Measurements from ENCODE around the gene SLC12A2. TPM values are rescaled to one million over a fixed set of nuclear protein-coding genes. Genes with fewer than 3 reads are reported as not detected.

The SLC12A2 gene
- polyA plus RNA-seq, 3 donors, result 41.8 to 49.7 (median 41.8) TPM

DNA sequence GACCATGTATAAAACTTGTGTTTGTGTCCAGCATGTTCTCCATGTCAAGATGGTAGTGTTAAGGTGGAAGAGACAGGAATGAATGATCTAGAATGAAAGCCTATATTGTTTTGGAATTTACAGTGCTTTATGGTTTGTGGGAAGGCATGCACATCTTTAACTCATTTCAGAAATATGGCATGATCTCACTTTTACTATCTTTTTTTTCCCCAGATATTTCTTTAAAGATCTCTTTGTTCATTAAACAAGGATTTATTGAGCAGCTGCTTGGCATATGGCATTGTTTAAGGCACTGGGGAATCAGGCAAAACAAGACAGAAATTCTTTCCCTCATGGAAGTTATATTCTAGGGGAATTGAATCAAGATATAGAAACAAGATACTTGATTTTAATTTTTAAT is 51.7 kb downstream of the SLC12A2 start:
- DNase-seq (ENCODE audit: extremely low read depth in 1 of 11, low read depth in 9 of 11, low spot score in 4 of 11), result no peak

DNA sequence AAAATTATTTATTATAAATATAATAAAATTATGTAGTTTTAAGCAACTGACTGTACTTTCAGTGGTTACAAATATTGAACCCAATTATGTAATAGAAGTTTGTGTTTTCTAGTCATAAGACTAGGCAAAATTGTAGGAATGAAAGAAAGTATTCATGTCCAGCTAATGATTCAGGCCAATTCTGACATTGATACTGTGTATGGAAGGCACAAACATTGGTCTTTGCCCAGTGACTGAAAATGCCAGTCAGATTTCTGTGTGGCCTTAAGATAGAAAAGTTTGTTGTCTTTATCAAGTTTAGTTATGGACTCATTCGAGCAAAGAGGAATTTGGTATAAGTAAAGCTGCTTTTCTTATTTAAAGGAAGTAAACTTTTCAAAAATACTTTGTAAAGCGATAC is 60.3 kb downstream of the SLC12A2 start:
- DNase-seq (ENCODE audit: extremely low read depth in 1 of 11, low read depth in 9 of 11, low spot score in 4 of 11), result no peak

DNA sequence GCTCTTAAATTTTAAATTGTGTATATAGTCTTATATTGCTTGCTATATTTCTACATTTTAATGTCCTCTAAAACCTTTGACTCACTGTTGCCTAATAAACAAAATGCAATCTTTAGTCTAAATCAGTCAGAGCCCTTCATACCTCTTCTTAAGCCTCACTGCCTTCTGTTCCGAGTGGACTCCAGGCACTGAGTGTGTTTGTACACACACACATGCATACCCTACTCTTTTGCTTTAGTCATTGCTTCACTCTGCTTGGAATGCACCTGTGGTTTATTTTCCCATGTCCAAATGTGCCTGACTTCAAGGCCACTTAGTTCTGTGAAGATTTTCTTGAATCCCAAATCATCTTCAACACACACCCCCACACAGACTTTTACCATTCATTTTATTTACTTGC is 60.9 kb downstream of the SLC12A2 start:
- no peak for DNase-seq (ENCODE audit: extremely low read depth in 1 of 11, low read depth in 9 of 11, low spot score in 4 of 11)

DNA sequence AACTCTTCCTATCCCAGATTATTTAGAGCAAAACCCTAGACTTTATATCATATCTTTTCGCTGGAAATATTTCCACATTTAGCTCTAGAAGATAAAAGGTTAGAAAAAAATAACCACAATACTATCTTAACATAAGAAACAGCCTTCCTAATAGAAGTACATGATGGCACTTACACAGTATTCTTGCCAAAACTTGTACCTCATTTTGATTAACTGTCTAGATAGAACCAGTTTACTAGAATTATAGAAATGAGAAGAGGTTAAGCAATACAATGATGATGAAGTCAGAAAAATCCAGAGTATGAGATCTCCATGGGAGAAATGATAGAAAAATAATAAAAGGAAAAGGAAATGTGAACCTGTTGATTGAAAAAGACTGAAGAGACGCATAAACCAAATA is 63.1 kb downstream of the SLC12A2 start:
- DNase-seq (ENCODE audit: extremely low read depth in 1 of 11, low read depth in 9 of 11, low spot score in 4 of 11), result no peak

DNA sequence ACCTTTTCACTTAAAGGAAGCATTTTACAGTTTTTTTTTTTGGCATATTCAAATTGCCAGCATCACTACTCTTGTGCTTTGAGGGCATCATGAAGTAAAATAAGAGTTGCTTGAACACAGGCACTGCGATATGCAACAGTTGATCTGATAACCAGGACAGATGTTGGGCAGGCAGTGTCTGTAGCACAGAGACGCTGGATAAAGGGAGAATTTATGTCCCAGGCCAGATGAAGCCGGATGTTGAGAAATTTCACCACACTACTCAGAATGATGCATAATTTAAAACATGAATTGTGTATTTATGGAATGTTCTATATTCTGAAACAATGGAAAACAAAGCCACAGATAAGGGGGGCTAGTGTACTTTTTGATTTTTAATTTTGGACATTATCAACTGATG is 71.4 kb downstream of the SLC12A2 start:
- no peak for DNase-seq (ENCODE audit: extremely low read depth in 1 of 11, low read depth in 9 of 11, low spot score in 4 of 11)

DNA sequence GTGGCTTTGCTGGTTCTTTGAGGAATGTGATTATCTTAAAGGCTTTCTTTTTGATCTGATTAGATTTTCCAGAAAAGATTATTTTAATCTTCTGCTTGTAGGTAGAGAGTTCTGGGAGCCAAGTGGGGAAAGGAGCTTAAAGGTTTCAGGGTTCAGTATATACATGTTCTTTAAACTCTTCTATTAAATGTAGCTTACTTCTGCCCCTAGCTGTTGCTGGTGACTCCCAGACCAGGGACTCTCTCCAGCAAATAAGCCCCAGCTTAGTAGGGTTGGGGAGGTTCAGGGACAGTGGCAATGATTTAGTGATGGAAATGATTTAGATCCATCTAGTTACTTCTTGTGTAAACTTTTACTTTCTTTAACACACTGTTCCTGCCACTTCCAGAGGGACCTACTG is 72.2 kb downstream of the SLC12A2 start:
- DNase-seq (ENCODE audit: extremely low read depth in 1 of 11, low read depth in 9 of 11, low spot score in 4 of 11), result no peak

DNA sequence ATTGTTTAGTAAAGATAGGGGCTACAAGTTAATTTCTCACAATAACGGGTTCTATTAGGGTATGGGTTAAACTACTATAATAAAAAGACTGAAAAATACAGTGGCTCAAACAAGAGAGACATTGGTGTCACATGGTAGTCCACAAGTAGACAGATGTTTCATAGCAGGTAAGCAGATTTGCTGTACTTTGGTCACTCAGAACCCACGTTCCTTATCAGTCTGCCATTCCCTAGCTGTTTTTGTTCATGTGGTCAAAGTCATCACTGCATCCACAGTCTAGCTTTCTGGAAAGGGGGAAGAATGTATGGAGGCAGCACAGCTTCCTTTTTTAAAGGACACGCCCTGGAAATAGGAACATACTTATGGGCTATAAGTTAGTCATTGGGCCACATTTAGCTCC is 73.0 kb downstream of the SLC12A2 start:
- DNase-seq (ENCODE audit: extremely low read depth in 1 of 11, low read depth in 9 of 11, low spot score in 4 of 11), result no peak

DNA sequence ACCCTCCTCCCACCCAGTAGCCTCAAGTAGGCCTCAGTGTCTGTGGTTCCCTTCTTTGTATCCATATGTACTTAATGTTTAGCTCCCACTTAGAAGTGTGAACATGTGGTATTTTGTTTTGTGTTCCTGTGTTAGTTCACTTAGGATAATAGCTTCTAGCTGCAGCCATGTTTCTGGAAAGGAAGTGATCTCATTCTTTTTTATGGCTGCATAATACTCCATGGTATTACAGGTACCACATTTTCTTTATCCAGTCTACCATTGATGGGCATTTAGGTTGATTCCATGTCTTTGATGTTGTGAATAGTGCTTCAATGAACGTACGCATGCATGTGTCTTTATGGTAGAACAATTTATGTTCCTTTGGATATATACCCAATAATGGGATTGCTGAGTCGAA is 74.8 kb downstream of the SLC12A2 start:
- DNase-seq (ENCODE audit: extremely low read depth in 1 of 11, low read depth in 9 of 11, low spot score in 4 of 11), result no peak

DNA sequence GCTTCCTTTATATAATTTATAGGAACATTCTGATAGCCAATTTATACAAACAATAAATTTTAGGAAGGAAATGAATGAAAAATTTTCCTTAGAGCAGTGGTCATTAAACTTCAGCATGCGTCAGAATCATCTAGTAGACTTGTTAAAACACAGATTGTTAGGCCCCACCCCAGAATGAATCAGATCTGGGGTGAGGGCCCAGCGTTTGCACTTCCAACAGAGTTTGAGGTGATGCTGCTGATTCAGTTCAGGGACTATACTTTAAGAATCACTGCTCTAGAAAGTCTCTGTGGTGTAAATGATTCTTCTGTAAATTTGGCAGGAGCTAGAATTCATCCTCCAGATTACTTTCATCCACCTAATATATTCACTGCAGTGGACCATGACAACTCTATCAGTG is 80.4 kb downstream of the SLC12A2 start:
- DNase-seq (ENCODE audit: extremely low read depth in 1 of 11, low read depth in 9 of 11, low spot score in 4 of 11), result no peak

DNA sequence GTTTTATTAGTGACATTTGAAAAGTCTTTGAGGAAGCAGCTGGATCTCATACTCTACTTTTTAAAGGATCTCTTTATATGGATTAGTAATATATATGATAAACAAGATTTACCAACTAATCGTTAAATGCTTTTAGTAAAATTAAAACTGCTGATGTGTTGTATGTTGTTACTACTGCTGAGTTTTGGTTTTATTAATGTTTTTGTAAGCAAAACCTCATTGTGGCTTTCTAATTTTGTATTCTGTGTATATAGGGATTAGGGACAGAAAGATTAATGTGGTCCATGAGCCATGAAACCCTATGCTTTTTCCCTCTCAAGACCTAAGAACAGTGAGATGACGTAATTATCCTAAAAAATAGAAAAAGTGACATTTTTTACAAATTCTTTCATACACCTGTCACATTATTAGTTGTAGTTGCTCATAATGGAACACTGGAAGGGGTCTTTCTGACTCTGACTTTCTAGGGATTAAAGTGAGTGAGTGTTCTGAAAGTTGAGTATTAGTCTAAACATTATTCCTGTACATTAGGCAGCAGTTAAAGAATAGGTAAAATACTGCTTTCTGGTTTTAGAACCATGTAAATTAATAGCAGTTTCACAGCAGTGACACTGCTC is 85.9 kb downstream of the SLC12A2 start:
- DNase-seq (ENCODE audit: extremely low read depth in 1 of 11, low read depth in 9 of 11, low spot score in 4 of 11), result peak in 1 of 11 donors; percentile 18

DNA sequence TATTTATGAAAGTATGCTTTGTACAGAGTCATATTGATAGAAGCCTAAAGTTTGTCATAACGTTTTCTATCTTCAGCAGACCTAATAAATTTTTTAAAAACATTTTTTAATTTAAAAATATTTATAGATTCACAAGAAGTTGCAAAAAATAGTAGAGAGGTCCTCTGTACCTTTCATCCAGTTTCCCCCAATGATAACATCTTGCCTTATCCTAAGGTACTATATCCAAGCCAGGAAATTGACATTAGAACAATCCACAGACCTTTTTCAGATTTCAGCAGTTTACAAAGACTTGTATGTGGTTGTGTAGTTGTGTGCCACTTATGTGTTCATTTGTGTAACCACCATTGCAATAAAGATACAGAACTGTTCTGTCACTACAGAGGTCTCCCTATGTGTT is 88.5 kb downstream of the SLC12A2 start:
- no peak for DNase-seq (ENCODE audit: extremely low read depth in 1 of 11, low read depth in 9 of 11, low spot score in 4 of 11)

DNA sequence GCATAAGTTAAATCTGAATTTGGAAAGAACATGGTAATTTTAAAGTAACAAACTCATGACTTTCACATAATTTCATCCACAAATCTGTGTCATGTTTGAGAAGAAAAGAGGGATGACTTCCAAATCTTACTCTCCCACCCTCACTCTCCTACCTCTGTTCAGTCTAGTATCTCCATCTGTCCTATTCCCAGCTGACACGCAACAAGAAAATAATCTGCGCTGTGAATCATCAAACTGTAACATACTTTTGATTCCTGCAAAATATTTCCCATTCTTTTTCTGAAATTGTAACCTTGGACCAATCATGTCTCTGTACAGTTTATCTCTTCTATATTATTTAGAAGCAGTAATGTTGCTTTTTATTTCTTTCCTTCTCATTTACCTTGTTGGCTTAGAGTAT is 91.4 kb downstream of the SLC12A2 start:
- DNase-seq (ENCODE audit: extremely low read depth in 1 of 11, low read depth in 9 of 11, low spot score in 4 of 11), result no peak

DNA sequence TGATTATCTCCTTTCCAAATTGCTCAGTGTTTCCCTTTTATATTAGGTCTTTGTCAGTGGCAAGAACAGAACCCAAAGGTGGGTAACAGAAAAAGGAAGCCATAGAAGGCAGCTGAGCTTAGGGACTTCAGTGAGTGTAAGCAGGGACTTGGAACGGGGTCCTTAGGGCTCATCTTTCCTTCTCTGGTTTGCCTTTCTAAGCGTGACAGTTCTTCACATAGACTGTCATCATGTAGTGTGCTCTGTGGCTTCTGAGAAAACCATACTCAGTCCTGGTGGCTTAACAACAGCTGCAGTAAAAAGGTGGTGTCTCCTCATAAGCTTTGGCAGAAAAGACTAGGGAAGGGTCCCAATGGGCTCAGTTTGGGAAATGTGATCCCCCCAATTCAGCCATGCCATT is 108.8 kb downstream of the SLC12A2 start:
- DNase-seq (ENCODE audit: extremely low read depth in 1 of 11, low read depth in 9 of 11, low spot score in 4 of 11), result no peak

DNA sequence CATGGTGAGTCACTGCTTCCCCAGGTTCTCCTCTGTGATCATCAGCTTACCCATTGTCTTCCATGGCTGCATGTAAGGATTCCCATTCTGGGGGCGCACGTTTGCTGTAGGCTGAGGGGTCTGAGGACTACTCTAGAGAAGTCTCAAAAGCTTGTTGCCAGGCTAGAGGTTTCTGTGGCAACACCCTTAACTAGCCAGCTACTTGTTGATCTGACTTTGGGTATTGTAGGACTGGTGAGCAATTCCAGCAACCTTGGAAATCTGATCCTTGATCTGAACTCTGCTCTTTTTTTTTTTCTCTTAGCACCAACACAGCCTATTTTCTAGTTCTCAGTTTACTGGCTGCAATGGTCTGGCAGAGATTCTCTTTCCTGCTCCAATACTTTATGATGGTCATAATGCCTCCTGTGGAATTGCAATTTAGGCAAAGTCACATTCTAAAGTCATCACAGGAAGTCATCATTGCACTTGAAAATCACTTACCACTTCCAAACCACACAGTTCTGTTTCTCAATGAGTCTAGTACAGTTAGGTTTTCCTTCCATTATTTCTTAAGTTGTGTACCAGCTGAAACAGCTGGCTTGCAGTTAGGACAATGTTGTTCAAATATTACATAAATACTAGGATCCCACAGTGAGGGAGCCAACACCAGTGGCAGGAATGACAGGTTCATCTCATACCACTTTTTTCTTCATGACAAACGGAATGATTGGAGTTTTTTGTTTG is 110.3 kb downstream of the SLC12A2 start:
- DNase-seq (ENCODE audit: extremely low read depth in 1 of 11, low read depth in 9 of 11, low spot score in 4 of 11), result no peak

DNA sequence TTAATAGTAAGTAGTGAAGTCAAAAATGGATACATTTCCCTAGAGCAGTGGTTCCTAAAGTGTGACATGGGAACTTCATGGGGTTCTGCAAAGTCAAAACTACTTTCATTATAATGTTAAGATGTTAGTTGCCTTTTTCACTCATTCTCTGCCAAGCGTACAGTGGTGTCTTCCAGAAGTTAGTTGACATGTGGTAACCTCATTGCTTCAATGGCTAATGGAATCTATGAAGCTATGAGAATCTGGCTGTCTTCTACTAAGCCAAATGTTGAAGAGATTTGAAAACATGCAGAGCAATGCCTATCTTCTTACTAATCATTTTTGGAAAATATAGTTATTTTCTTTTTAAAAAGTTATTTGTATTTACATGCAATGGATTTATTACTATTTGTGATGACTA is 111.8 kb downstream of the SLC12A2 start:
- no peak for DNase-seq (ENCODE audit: extremely low read depth in 1 of 11, low read depth in 9 of 11, low spot score in 4 of 11)

DNA sequence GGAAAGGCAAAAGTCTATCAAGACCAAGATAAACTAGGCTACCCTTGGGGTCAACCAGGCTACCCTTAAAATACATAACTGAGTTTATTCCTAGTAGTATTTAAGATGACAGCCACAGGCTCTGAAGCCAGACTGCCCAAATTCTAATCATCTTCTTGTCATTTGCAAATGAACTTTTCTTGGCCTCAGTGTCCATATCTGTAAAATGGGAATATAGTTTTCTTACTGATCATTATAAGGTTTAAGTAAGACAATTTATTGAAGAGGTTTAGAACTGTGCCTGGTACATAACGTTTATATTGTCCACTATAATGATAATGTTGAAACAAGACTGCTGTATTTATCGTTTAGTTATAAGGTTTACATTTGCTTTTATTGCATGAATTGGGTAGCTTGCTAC is 112.5 kb downstream of the SLC12A2 start:
- no peak for DNase-seq (ENCODE audit: extremely low read depth in 1 of 11, low read depth in 9 of 11, low spot score in 4 of 11)

DNA sequence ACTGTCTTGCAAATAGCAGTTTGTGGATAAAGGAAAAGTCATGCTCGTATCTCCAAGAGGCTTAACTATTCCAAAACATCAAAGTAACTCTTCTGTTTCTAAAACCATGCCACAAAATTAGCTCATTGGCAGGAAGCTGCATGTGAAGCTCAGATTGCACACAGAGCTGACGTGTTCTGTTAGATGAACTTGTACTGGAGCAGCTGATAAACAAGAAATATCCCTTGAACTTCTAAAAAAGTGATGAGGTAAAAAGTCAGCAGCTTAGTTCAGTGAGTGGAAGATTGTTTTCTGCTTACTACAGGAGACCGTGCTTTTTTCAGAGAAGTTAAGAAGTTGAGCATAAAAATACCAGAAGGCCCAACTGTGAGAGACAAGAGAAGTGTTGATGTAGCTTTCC is 113.2 kb downstream of the SLC12A2 start:
- DNase-seq (ENCODE audit: extremely low read depth in 1 of 11, low read depth in 9 of 11, low spot score in 4 of 11), result no peak

DNA sequence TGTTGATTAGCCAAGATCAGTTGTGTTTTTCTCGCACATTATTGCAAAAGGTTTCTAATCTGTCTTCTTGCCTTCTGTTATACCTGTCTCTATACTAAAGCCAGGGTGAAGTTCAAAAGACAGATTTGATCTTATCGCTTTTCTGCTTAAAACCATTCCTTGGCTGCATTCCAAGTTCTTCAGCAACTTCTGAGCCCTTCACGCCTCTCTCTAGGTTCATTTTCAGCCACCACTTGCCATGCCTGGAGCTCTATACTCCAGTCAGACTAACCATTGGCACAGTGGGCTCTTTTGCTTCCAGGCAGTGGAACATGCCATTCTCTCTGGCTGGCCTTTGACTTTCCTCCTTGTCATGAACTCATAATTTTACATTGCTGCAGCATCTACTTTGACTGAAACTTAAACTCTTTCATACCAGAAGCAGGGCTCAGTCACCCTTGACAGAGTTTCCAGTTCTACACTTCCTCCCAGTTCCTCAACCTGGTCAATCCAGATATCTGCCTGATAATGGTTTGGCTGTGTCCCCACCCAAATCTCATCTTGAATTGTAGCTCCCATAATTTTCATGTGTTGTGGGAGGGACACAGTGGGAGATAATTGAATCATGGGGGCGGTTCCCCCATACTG is 114.4 kb downstream of the SLC12A2 start:
- no peak for DNase-seq (ENCODE audit: extremely low read depth in 1 of 11, low read depth in 9 of 11, low spot score in 4 of 11)

DNA sequence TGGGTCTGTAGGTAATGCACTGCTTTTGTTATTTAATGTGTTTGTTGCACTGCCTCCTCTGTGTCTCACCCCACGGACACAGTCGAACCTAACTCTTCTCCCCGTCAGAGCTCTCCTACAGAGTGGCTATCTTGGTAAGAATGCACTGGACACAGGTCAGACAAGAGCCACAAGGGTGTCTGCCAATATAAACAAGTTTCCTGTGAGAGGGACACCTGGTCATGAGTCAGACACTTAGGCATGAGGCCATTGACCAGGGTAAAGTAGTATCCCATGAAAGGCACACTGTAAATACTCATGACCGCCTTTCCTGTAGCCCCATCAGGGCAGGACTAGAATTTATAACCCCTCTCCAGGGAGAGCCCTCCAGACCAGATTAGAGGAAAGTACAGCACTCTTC is 115.5 kb downstream of the SLC12A2 start:
- DNase-seq (ENCODE audit: extremely low read depth in 1 of 11, low read depth in 9 of 11, low spot score in 4 of 11), result no peak

DNA sequence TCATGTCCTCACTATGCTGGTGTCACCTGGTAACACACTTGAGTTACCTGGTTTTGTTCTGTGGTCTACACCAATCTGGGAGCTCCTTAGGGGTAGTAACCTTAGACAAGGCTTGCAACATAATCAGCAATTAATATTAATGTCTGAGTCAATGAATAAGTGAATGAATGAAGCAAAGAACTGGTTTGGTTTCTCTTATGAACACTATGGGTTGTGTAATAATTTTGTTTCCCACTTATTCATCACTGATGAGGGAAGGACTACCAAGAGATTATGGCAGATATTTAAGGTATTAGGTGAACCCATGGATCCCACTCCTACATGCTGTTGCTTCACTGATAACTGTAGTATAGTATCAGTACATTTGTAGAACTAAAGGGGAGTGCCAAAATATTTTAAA is 116.0 kb downstream of the SLC12A2 start:
- no peak for DNase-seq (ENCODE audit: extremely low read depth in 1 of 11, low read depth in 9 of 11, low spot score in 4 of 11)

Measured in renal cortex interstitium (tissue), 11 donors.